GM19351 (cell line): Measurements from ENCODE around the gene TNKS2.
A peak's percentile ranks its signal among the peaks of the same experiment; 100 is the strongest.
"Not testable (repeated sequence)": the region's sequence is repeated elsewhere in the genome, so short reads cannot be mapped to it uniquely, and the experiment has no call there.

Source experiments
- ATAC-seq: cut with Tn5 transposase; IDR thresholded peaks from one replicate; pipeline ENCODE4 v1.9.1; 2021; ENCODE audit warnings: mild to moderate bottlenecking, moderate library complexity; ENCODE audit not compliant: unreplicated experiment

TNKS2 gene

DNA sequence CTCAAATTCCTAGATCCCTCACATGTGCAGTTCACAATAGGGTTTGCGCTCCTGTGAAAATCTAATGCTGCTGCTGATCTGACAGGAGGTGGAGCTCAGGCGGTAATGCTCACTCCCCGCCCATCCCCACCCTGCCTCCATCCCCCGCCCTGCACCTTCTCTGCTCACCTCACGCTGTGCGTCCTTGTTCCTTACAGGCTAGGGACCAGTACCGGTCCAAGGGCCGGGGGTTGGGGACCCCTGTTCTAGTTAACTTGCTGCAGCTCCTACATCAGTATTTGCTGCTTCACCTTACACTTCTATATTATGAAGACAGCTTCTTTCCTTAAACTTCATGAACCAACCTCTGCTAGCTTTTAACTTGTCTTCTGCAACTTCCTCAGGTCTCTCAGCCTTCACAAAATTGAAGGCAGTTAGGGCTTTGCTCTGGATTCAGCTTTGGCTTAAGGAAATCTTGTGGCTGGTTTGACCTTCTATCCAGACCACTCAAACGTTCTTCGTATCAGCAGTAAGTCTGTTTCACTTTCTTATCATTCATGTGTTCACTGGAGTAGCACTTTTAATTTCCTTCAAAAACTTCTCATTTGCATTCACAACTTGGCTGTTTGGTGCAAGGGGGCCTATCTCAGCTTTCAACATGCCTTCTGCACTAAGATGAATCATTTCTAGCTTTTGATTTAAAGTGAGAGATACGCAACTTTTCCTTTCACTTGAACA, 1.7 kb upstream of the TNKS2 start:
- peak; percentile 49 for ATAC-seq

DNA sequence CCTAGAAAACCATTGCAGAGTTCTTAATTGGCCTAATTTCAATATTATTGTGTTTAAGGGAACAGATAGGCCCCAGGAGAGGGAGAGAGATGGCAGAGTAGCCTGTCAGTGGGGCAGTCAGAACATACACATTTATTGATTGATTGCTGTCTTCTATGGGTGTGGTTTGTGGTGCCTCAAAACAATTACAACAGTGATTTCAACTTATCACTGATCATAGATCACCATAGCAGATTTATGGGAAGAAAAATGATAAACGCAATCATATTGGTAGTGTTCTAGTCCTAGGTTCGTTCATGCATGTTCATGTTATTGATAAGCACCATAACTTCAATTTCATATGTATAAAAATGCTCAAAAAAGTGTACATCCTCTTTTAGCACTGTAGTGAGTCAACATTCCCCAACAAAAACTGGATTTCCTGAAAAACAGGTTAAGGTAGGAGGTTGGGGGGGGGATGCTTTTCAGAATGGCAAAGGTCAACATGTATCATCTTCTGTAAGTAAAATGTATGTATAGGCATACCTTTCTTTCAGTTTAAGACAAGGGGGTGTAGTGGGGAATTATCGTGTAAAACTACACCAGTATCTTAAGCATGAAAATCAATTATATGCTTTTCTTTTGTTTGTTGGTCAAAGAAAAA, 1.1 kb upstream of the TNKS2 start:
- no peak for ATAC-seq

DNA sequence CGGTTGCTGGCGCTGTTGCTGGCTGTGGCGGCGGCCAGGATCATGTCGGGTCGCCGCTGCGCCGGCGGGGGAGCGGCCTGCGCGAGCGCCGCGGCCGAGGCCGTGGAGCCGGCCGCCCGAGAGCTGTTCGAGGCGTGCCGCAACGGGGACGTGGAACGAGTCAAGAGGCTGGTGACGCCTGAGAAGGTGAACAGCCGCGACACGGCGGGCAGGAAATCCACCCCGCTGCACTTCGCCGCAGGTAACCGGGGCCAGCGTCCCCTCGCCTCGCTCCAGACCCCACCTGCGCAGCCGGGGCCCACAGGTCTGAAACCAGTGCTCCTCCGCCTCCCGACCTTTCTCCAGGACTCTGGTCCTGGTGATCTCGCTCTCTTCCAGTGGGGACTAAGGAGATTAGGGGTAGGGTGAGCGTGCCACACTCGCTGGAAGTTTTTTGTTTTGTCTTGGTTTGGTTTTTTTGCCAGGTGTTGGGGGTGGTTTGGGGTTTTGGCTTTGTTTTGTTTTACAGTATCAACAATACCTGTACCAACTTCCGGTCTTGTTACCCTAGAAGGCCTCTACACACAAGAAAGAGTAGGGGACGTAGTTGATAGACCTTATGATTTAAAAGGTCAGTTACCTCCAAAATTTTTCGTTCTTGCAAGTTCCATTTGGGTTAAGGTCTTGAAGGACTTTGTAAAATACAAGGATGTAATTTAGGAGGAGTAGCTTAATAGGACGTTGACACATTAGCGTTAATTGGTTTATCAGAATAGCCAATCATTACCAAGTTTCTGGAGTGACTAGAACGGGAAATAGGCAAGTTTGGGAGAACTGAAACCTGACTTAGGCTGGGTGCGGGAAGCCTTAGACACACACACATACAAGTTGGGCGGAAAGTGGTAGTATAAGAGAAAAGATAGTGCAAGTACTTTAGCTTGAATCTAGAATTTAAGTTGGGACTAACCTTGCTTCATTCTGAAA, 704 bp downstream of the TNKS2 start:
- ATAC-seq, result peak; percentile 39

DNA sequence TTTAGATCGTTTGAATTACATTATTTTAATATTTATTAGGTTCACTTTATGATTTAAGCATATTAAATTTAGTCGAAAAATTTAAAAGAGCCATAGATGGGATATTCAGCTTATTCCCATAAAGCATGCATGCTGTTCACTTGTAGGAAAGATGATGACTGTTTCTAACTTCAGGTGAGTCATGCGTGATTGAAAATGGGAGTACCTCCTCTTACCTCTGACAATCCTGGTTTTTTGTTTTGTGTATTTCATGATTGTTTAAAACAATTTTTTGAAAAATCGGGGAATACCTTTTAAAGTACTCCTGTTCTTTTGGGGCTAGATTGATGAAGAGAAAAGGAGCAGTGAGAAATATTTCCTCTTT, 1.4 kb downstream of the TNKS2 start:
- no peak for ATAC-seq

DNA sequence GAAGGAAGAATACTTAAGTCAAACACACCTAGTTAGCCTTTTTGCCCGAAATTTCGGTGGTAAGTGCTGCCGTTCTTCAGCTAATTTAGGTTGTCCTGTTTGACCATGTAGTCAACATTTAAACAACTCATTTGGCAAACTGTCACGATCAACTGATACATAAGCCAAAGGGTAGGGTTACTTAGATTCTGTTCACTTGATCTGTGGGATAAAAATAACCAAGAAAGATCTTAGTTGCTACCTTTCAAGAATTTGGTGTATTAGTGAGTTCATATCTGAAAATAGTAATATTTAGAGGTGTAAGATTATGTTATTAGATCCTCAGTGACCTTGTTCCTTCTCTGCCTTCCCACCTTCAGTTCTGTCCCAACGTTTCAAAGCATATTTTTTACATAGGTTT, 2.0 kb downstream of the TNKS2 start:
- ATAC-seq, result no peak

DNA sequence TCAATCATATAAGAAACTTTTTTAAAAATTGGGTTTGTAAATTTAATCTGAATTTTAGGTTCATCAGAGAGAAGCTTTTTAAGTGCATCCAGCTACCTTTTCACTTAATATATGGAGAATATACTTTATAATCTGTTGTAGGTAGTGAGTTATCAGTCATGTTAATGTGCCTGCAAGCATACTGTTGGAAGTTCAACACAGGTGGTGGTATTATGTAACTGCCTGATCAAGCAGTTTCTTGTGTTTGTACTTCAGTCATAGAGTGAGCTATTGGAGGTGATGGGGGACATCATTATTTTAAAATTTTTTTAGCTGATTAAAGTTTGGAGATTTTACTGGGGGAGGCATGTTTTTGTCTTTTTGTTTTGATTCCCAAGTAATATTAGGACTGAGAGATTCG, 2.5 kb downstream of the TNKS2 start:
- ATAC-seq, result no peak

DNA sequence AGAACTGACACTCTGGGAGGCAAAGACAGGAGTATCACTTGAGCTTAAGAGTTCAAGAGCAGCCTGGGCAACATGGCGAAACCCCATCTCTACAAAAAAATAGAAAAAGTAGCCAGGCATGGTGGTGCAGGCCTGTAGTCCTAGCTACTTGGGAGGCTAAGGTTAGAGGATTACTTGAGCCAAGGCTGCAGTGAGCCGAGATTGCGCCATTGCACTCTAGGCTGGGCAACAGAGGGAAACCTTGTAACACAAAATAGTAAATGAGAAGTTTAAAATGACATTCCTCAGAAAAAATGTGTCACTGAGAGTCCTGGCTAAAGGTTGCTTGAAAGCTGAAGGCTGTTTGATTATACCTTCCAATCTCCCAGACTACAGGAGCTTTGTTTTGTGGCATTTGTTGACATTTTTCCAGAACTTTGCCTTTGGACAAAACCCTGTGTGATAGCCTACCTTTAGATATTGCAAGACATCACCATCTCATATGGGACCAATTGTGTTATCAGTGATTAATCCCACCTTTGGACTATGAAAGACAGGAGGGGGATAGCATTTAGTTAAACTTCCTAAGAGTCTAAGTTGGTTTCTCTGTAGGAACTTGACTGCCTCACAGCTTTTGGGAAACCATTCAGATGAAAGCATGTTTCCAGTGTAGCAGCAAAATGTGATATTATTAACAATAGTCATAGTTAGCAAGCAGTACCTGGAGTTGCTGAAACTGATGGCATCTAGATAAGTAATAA, 5.3 kb downstream of the TNKS2 start:
- no peak for ATAC-seq

DNA sequence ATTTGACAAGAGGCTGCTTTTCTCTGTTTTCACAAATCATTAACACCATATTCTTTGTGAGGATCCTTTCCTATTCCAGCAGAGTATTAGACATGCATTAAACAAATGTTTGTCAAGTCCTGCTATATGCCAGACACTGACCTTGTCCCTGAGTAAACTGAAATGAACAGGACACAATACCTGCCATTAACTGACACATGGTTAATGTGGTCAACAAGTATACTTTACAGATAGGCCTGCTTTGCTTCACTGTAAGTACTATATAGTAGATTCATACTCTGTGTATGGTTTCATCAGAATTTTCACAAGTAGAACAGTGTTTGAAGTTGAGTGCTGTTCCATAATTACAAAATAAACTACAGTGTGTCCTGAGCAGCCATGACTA, 5.9 kb downstream of the TNKS2 start:
- no peak for ATAC-seq

DNA sequence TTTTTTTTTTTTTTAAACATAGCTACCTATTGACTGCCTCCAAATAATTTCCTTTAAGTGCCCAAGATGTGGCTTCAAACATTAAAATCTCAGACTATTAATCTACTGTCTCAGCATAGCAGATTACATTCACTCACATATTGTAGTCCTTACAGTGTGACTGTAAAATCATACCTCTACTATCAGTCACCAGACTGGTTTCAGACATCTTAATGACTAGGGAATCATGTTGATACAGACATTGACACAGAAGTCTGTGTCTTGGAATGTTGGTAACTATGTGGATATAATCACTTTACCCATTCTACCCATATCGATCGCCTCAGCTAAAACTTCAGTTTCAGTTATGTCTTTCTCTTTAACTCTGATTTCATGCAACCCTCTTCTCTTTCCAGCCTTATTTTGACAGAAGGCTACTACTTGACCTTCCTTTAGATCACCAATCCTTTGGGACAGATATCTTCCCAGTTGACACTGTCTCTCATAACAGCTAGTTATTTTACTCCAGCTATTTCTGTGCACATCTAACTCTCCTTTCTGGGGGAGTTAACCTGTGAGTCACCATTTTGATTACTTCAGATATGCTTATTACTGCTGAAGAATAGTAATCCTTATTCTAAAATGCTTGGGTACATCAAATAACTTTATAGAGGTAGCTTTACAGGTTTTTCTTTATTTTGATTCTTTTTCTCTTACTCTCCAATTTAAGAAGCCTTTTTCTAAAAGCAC, 7.0 kb downstream of the TNKS2 start:
- ATAC-seq, result no peak

DNA sequence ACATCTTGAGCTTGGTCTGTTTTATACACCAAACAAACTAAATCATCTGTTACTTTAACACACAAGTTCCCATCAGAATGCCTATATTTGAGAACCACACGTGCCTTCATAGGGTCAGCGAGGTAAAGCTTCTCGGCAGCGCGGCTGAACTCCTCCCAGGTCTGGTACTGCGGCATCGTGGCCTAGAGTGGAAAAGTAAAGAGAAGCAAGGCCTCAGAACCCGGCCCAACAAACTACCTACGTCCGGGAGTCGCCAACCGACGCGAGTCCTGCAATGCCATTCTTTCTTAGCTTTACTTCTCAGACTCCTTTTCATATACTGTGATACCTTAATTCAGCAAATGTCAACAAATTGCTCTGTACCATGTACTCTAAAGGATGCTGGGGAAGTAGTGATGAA, 9.0 kb downstream of the TNKS2 start:
- not testable (repeated sequence) for ATAC-seq

DNA sequence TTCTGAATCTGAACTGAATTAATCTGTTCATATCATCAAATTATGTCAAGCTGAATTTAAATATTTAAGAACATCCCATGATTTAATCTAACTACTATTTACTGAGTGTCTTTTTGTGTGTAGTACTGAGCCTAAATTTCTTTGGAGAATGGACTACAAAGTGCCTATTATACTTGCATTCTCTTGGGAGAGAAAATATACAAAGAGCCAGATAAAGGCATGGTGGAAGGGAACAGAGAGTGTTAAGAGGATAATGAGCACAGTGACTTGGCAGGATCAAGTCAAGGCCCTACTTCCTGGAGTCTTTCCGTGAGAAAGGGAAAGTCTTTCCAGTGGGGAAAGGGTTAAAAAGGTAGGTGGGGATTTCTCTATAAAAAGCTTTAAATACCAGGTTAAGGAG, 15.0 kb downstream of the TNKS2 start:
- ATAC-seq, result no peak

DNA sequence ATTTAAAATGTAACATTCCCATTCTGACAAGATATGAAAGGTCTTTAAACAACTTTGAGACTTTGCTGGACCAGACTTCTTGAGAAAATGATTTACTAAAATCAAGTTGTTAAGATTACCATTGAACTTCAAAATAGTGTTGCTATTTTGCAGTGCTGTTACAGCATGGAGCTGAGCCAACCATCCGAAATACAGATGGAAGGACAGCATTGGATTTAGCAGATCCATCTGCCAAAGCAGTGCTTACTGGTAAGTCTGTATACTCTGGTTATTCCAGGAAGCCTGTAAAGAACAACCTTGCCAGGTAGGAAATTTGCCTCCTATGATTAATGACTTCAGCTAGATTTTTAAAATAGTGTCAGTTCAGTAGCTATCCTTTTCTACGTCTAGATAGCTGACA, 18.8 kb downstream of the TNKS2 start:
- no peak for ATAC-seq

DNA sequence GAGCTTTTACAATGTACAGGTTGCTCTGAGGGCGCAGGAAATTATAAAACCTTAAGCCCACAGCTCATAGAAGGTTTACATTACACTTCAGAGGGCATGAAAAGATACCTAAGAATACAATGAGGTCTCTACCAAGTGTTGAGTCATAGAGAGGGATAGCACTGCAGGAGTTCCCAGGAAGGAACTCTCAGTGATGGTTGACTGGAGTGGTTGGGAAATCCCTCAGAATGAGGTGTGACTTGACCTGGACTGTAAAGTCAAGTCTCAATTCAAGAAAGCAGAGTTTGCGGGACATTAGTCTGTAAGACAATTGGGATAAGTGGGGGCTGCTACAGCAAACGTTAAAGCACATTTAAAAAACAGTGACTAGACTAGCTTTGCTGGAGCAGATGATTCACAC, 21.9 kb downstream of the TNKS2 start:
- no peak for ATAC-seq

DNA sequence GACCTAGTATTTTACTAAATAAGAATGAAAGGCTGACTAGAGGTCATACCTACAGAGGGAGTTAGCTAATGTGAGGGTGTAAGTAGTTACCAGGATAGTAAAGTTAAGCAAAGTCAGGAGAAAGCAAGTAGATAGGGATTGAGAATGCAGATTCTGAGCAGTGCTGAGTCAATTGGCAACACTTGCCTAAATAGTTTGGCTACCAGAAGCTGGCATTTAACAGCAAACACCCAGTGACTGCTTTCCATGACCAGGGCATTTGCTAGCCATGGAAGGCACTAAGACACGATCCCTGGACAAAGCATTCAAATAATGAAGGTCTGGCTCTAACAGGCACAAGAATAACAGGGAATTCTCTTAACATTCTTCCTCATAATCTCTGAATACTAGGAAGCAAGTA, 25.9 kb downstream of the TNKS2 start:
- no peak for ATAC-seq

DNA sequence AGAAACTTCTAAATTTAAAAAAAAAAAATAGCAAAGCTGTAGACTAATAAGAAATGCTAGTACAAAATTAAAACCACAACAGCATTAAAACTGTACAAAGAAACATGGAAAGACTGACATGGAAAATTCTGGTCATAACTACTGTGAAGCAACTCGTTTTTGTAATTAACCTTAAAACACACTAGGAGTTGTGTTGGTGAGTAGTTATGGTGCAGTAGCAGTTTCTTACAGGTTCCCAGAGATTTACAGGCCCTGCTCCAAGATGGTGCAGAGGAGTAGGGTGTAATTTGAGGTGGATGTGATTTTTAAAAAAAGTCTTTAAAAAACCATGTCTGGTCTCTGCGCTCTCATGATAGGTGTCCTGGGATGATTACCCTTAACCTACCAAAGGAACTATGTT, 31.0 kb downstream of the TNKS2 start:
- ATAC-seq, result no peak

DNA sequence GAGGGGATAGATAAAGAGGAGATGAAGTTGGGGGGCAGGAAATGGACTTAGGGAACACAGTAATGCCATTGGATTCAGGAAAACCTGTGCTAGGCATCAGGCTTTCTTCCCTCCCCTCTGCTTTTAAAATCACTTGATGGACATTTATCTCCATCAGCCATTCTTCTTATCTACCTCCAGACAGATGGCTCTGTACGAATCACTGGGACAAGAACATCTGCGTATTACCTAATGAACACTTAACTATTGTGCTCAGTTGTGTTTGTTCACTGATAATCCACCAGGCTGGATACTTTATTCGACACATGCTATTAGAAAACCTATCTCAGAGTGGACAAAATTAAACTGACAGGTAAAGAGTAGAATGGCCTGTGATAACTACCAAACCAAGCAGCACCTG, 40.0 kb downstream of the TNKS2 start:
- no peak for ATAC-seq

DNA sequence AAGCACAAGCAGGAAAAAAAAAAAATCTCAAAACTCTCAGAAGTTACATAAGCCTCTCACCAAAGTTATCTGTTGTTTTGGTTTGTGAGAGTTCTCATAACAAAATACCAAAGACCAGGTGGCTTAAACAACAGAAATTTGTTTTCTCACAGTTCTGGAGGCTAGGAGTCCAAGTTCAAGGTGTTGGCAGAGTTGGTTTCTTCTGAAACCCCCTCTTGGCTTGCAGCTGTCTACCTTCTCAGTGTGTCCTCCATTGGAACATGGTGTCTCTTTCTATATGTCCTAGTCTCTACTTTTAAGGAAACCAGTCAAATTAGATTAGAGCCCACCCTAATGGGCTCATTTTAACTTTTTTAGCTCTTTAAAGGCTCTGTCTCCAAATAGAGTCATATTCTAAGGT, 44.9 kb downstream of the TNKS2 start:
- ATAC-seq, result no peak

DNA sequence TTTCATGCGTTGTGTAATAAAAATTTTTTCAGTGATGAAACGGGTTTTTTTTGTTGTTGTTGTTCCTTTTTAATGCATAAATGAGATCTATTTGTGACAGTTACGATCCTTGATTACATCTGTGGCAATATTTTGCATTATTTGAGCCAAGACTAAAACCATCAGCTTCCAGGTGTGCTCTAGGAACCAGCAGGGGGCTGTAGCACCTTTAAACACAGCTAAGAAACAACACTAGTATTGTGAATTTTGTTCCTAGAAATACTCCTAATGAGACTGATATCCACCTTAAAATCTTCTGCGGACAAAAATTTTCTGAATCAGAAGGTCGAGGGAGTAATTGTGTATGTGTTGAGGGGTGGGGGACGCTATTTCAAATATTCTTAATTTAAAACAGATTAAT, 58.4 kb downstream of the TNKS2 start:
- ATAC-seq, result no peak

DNA sequence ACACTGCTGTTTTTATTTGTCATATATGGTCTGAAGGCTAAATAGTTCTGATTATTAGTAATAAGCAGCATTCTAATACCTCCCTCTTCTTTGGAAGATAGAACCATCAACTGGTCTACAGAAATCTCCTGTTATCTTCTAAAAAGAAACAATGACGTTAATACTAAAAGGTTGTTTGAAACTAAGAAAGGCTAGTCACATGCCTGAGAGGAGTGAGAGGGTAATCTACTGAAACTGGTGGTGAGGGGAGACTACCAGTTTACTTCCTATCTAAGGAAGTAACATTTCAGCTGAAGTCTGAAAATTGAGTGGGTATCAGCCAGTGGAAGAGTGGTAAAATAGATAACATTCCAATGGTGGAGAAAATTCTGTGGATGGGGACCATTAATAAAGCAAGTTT, 62.7 kb downstream of the TNKS2 start:
- no peak for ATAC-seq

DNA sequence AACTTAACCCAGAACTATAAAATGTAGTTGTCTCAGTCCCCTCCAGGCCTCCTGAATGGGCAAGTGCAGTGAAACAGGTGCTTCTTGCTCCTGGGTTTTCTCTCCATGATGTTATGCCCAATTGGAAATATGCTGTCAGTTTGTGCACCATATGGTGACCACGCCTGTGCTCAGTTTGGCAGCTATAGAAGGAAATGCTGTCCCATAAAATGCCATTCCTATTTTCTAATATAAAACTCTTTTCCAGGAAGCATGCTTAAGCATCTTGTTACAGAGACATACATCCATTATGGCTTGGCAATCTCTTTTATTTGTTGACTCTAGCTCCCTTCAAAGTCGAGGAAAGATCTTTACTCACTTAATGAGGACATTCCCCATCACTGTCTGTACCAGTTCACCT, 65.9 kb downstream of the TNKS2 start:
- ATAC-seq, result no peak

DNA sequence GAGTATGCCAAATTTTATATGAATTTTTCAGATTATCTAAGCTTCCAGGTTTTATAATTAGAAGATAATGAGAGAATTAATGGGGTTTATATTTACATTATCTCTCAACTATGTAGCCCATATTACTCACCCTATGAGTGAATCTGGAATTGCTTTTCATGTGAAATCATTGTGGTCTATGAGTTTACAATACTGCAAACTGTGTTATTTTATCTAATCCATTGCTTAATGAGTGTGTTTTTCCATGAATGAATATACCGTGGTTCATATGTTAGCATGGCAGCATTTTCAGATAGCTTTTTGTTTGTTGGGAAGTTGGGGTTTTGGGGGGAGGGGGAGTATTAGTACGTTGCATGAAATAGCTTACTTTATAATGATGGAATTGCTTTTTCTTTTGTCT, 66.5 kb downstream of the TNKS2 start:
- ATAC-seq, result no peak
